ENCODE data around the gene CDYL2.
"Not testable (repeated sequence)": the region's sequence is repeated elsewhere in the genome, so short reads cannot be mapped to it uniquely, and the experiment has no call there.

Gene CDYL2

DNA sequence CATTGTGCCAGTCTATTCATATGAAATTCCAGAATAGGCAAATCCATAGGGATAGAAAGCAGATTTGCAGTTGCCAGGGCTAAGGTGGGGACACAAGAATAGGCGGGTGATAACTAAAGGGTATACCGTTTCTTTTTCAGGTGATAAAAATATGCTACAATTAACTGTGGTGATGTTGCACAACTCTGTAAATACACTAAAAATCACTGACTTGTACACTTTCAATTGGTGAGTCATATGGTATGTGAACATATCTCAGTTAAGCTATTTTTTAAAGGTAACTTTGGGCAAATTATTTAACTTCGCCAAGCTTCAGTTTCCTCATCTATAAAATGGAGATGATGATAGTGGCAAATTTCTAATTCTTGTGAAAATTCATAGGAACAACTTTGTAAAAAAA lies 65.9 kb downstream of the CDYL2 start:
- in situ Hi-C loops (cut with MboI; ENCODE audit: low sequenced_read_pairs, unreplicated experiment), result no loop called here
- no peak for DNase-seq (ENCODE audit: low spot score)
- TF ChIP-seq, protein P1, sequence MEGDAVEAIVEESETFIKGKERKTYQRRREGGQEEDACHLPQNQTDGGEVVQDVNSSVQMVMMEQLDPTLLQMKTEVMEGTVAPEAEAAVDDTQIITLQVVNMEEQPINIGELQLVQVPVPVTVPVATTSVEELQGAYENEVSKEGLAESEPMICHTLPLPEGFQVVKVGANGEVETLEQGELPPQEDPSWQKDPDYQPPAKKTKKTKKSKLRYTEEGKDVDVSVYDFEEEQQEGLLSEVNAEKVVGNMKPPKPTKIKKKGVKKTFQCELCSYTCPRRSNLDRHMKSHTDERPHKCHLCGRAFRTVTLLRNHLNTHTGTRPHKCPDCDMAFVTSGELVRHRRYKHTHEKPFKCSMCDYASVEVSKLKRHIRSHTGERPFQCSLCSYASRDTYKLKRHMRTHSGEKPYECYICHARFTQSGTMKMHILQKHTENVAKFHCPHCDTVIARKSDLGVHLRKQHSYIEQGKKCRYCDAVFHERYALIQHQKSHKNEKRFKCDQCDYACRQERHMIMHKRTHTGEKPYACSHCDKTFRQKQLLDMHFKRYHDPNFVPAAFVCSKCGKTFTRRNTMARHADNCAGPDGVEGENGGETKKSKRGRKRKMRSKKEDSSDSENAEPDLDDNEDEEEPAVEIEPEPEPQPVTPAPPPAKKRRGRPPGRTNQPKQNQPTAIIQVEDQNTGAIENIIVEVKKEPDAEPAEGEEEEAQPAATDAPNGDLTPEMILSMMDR (IDR thresholded peaks at IDR 0.05; ENCODE audit: borderline replicate concordance, control extremely low read depth, extremely low read depth, insufficient read depth, missing control alignments), result no peak

DNA sequence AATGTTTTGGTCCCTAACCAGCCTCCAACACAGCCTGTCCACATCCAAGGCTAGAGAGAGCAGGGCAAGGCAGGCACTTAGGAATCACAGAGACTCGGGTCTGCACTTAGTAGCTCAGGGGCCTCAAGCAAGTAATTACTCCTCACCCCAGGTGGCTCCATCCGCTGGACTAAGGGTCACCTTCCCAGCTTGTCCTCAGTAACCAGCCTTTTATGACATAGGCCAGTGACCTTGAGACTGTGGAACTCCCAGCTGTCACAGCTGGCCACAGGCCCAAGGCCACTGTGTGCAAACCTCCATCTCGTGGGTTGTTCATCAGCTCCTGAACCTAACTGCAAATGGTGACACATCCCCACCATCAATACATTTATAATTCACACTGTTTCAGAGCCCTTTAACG lies 68.6 kb downstream of the CDYL2 start:
- in situ Hi-C loops (cut with MboI; ENCODE audit: low sequenced_read_pairs, unreplicated experiment), result no loop called here
- TF ChIP-seq, protein P1 (IDR thresholded peaks at IDR 0.05; ENCODE audit: borderline replicate concordance, control extremely low read depth, extremely low read depth, insufficient read depth, missing control alignments), result no peak
- no peak for DNase-seq (ENCODE audit: low spot score)

DNA sequence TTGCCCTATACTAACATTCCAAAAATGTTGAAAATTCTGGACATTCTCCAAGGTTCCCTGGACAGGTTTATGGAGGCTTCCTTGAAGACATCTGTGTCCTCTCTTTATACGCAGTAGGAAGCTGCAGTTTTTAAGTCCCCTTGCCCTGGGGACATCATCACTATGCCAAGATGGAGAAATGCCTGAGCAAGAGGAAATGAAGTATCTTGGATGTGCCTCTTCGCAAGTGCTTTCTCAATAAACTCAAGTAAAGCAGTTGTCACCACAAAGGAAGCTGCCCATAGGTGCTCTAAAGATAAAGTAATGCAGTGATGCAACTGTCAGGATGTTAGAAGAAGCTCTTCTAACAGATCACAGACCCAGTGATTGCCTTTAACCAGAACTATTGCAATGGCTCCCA lies 71.0 kb downstream of the CDYL2 start:
- DNase-seq (ENCODE audit: low spot score), result no peak
- TF ChIP-seq, protein P1 (IDR thresholded peaks at IDR 0.05; ENCODE audit: borderline replicate concordance, control extremely low read depth, extremely low read depth, insufficient read depth, missing control alignments), result no peak
- in situ Hi-C loops (cut with MboI; ENCODE audit: low sequenced_read_pairs, unreplicated experiment), result no loop called here

DNA sequence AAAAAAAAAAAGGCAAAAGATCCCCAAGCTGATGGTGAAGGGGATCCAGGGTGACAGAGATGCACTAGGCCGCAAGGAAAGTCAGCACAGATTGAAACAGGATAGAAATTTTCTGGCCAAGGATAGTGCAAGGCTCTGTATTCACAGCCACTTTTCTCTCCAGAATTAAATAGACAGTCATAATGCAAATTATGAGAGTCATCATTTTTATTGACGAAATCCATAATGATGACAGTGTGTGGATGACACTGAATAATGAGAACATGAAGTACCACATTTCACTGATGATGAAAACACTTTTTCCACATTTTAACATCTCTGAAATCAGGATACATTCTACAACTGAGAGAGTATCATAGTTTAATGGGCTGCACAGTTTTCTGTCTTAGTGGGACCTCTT lies 72.5 kb downstream of the CDYL2 start:
- DNase-seq (ENCODE audit: low spot score), result no peak
- TF ChIP-seq, protein P1 (IDR thresholded peaks at IDR 0.05; ENCODE audit: borderline replicate concordance, control extremely low read depth, extremely low read depth, insufficient read depth, missing control alignments), result no peak
- in situ Hi-C loops (cut with MboI; ENCODE audit: low sequenced_read_pairs, unreplicated experiment), result no loop called here

DNA sequence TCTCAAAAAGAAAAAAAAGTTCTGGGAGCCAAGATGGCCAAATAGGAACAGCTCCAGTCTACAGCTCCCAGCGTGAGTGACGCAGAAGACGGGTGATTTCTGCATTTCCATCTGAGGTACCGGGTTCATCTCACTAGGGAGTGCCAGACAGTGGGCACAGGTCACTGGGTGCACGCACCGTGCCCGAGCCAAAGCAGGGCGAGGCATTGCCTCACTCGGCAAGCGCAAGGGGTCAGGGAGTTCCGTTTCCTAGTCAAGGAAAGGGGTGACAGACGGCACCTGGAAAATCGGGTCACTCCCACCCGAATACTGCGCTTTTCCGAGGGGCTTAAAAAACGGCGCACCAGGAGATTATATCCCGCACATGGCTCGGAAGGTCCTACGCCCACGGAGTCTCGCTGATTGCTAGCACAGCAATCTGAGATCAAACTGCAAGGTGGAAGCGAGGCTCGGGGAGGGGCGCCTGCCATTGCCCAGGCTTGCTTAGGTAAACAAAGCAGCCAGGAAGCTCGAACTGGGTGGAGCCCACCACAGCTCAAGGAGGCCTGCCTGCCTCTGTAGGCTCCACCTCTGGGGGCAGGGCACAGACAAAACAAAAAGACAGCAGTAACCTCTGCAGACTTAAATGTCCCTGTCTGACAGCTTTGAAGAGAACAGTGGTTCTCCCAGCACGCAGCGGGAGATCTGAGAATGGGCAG lies 77.2 kb downstream of the CDYL2 start:
- DNase-seq (ENCODE audit: low spot score); in situ Hi-C loops (cut with MboI; ENCODE audit: low sequenced_read_pairs, unreplicated experiment): not testable (repeated sequence)

DNA sequence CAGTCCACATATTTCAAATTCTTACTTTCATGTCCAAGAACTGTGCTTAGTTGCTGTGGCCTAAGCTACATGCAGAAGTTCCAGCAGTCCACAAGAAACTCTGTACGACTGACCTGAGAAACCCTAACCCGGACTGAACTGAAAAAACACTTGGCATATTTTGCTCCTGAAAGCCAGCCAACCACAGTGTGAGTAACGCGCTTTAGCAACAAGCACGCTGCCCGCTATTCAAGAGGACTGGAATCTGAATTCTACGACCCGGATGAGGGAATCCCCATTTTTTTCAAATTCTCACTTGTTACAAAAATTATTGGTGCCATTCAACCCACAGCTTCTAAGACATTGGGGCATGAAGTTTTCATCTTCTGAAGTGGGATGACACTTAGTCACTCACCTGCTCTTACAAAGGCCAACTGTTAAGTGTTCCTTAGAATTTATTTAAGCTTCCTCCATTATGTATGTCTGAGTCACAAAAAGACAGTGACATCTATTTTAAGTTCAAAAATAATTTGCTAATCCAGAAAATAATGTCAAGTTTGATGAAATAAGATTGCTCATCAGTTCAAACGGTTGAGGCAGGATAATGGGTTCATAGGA lies 78.7 kb downstream of the CDYL2 start:
- TF ChIP-seq, protein P1 (IDR thresholded peaks at IDR 0.05; ENCODE audit: borderline replicate concordance, control extremely low read depth, extremely low read depth, insufficient read depth, missing control alignments), result no peak
- no peak for DNase-seq (ENCODE audit: low spot score)
- in situ Hi-C loops (cut with MboI; ENCODE audit: low sequenced_read_pairs, unreplicated experiment), result no loop called here

DNA sequence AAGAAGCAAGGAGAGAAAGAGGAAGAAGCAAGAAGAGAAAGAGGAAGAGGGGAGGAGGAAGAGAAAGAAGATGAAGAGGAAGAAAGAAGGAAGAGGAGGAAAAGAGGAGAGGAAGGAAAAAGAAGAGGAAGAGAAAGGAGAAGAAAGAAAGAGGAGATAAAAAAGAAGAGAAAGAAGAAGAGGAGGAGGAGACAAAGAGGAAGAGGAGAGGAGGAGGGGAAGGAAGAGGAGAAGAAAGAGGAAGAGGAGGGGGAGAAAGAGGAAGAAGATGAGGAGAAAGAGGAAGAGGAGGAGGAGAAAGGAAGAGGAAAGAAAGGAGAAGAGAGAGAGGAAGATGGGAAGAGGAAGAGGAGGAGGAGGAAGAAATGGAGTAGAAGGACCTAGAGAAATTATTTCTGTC lies 80.4 kb downstream of the CDYL2 start:
- TF ChIP-seq, protein P1 (IDR thresholded peaks at IDR 0.05; ENCODE audit: borderline replicate concordance, control extremely low read depth, extremely low read depth, insufficient read depth, missing control alignments), result no peak
- in situ Hi-C loops (cut with MboI; ENCODE audit: low sequenced_read_pairs, unreplicated experiment), result no loop called here
- DNase-seq (ENCODE audit: low spot score), result no peak

Data from GM13976 (cell line).